Placental epithelial cell (primary cell): ENCODE data around the gene GLRA3. TPM values are rescaled to one million over a fixed set of nuclear protein-coding genes. Genes with fewer than 3 reads are reported as not detected.

ENCODE experiments used
- total RNA-seq: library from RNA; depleted of rRNA; stranded (reverse); fragments of >200 nt; gene quantifications from 2 replicates; pipeline ENCODE4 v1.2.3, GENCODE V29; 2012

The GLRA3 gene
- total RNA-seq: not detected in 2 replicates

DNA sequence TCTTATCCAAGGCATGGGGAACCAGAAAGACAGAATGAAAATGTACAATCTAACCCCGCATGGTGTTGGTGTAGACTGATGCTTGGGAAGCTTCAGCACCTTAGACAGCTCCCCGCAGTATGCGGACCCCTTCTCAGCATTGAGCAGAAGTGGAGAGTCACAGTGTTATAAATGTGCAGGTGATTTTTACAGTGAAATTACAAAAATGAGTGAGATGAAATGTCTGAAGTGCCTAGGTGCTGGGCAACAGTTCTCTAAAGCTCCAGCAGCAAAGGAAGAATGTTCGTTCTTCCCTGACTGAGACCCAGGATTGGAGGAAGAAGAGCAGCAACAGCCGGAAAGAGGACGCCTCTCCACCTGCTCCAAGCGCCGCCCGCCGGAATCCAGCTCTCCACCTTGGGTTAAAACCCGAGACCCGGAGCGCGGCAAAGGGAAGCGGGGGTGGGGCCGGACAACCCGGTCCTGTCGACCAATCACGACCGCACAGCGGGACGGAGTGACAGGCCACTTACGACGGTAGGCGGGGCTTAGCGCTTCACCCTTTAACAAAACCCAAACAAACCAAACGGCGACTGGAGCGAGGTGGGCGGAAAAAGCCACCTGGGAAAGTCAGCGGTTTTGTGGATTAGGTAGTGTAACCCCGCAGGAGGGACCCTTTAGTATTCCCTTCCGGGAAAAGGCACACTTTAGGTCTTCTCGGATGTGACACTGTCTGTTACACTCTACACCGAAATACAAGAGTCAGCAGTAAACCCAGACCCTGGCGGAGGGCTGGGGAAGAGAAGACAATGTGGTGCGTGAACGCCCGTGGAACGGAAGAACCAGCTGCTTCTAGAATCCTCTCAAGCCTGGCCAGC, at the start of gene GLRA3:
GLRA3 (minus strand) TSS at position 403 of the 857 bp plus-strand sequence. CDS start 436 bp downstream, outside the sequence.

Other genes starting within 250 kb of the GLRA3 start
- gene ADAM29, start 89.1 kb upstream of the GLRA3 start, total RNA-seq: not detected in 2 replicates